MCF 10A (cell line): ENCODE results near the gene MEP1A. TPM values are rescaled to one million over a fixed set of nuclear protein-coding genes. Genes with fewer than 3 reads are reported as not detected.

Experiments
- BruUV-seq: library from RNA; stranded (reverse); fragments of 400-500 nt; replicated peaks from 2 replicates; lab custom pipeline; 2021; lab: Mats Ljungman, UMichigan
- CTCF ChIA-PET: fragments of 300-600 bp; sonication (Branson Sonifier 250); formaldehyde crosslinking; extraction: SDS; loops from one replicate; lab custom pipeline; 2021; ENCODE audit warnings: antibody characterized with exemption, inconsistent platforms; lab: Yijun Ruan, JAX
- POLR2A ChIA-PET: fragments of 300-600, 350-650 bp; sonication (Branson Sonifier 250); formaldehyde crosslinking; extraction: SDS; loops from one replicate; lab custom pipeline; 2020; ENCODE audit warnings: antibody characterized with exemption, inconsistent platforms; lab: Yijun Ruan, JAX
- DNase-seq: peaks from one replicate; pipeline ENCODE4 v3.0.0-alpha.2; 2018; ENCODE audit not compliant: unreplicated experiment
- H3K27ac Mint-ChIP-seq: one replicate; pipeline ENCODE4 v1.8.0; 2022; ENCODE audit warnings: mild to moderate bottlenecking, low read depth, mixed read lengths; ENCODE audit not compliant: unreplicated experiment
- H3K27me3 Mint-ChIP-seq: one replicate; pipeline ENCODE4 v1.8.0; 2022; ENCODE audit warnings: mixed read lengths; ENCODE audit not compliant: insufficient read depth, unreplicated experiment
- H3K36me3 Mint-ChIP-seq: one replicate; pipeline ENCODE4 v1.8.0; 2022; ENCODE audit warnings: mild to moderate bottlenecking, moderate library complexity, mixed read lengths; ENCODE audit not compliant: insufficient read depth, unreplicated experiment
- H3K4me1 Mint-ChIP-seq: one replicate; pipeline ENCODE4 v1.8.0; 2022; ENCODE audit warnings: mixed read lengths; ENCODE audit not compliant: insufficient read depth, unreplicated experiment
- H3K4me3 Mint-ChIP-seq: one replicate; pipeline ENCODE4 v1.8.0; 2022; ENCODE audit warnings: mild to moderate bottlenecking, moderate library complexity, mixed read lengths; ENCODE audit not compliant: unreplicated experiment
- H3K9me3 Mint-ChIP-seq: one replicate; pipeline ENCODE4 v1.8.0; 2022; ENCODE audit warnings: mixed read lengths; ENCODE audit not compliant: unreplicated experiment
- CTCF ChIP-seq: fragments of 200-600 bp; IDR thresholded peaks from one replicate; pipeline ENCODE4 v1.8.0; 2022; ENCODE audit warnings: antibody characterized with exemption, mild to moderate bottlenecking; ENCODE audit not compliant: unreplicated experiment
- intact Hi-C: fragments of 100-400 bp; cut with micrococcal nuclease; formaldehyde crosslinking; loops from 2 replicates; pipeline ENCODE4 v1.14.1; 2022
- total RNA-seq: library from RNA; stranded (reverse); gene quantifications from 2 replicates; pipeline ENCODE4 v1.2.3, GENCODE V29; 2022

MEP1A gene
- total RNA-seq, 1 experiment from 2014 or later: not detected

- CTCF ChIA-PET: interaction anchor here (1.1 kb wide), 1 partner anchor 124 kb away, joined by 3 read pairs; no protein-coding TSS in a partner anchor
- peak; percentile 23 for DNase-seq
- Mint-ChIP-seq H3K4me3 (no peak overlapping the region), H3K36me3 (no peaks in the 10 kb centered on the region), H3K4me1 (no peaks in the 10 kb centered on the region), H3K9me3 (no peaks in the 10 kb centered on the region), H3K27ac (no peak overlapping the region), H3K27me3 (no peaks in the 10 kb centered on the region)
- intact Hi-C loops: no loop called here
- no TSS peak for BruUV-seq
- TF ChIP-seq CTCF: no peak
- POLR2A ChIA-PET: interaction anchor here (0.6 to 1.1 kb wide), 2 partner anchors 9 to 134 kb away, joined by 3 to 4 read pairs; no protein-coding TSS in a partner anchor
These were observed 74.2 kb downstream of the MEP1A start for GRCh38 chr6:46867411-46867810.

- ChIA-PET POLR2A (interaction anchor here (0.6 to 1.5 kb wide), 5 partner anchors 8 to 110 kb away, joined by 3 to 4 read pairs (median 4); no protein-coding TSS in a partner anchor), CTCF (interaction anchor here (0.6 to 1.2 kb wide), 2 partner anchors 27 to 160 kb away, joined by 3 to 5 read pairs; no protein-coding TSS in a partner anchor)
- Mint-ChIP-seq H3K4me1 (peaks cover 6% of the 10 kb centered on the region), H3K9me3 (no peaks in the 10 kb centered on the region), H3K4me3 (no peak overlapping the region), H3K27ac (no peak overlapping the region), H3K36me3 (no peaks in the 10 kb centered on the region), H3K27me3 (no peaks in the 10 kb centered on the region)
- intact Hi-C loops: no loop called here
- no peak for TF ChIP-seq CTCF
- DNase-seq: peak; percentile 96
- no TSS peak for BruUV-seq
These were observed 82.9 kb downstream of the MEP1A start for GRCh38 chr6:46876126-46876525.

- no TSS peak for BruUV-seq
- Mint-ChIP-seq H3K27ac (no peak overlapping the region), H3K9me3 (no peaks in the 10 kb centered on the region), H3K36me3 (no peaks in the 10 kb centered on the region), H3K4me3 (no peak overlapping the region), H3K4me1 (peaks cover 6% of the 10 kb centered on the region), H3K27me3 (no peaks in the 10 kb centered on the region)
- ChIA-PET CTCF (interaction anchor here (1.2 kb wide), 1 partner anchor 45 kb away, joined by 4 read pairs; no protein-coding TSS in a partner anchor), POLR2A (no interaction called here)
- intact Hi-C loops: no loop called here
- TF ChIP-seq CTCF: no peak
- DNase-seq: no peak
These were observed 85.8 kb downstream of the MEP1A start for GRCh38 chr6:46879003-46879402.

GRCh38 chr6:46882645-46883044 is 89.5 kb downstream of the MEP1A start:
- H3K9me3 Mint-ChIP-seq: no peaks in the 10 kb centered on the region
- intact Hi-C loops: no loop called here

More at GRCh38 chr6:46882645-46883044, 89.5 kb downstream of the MEP1A start:
- Mint-ChIP-seq H3K36me3 (no peaks in the 10 kb centered on the region), H3K27me3 (no peaks in the 10 kb centered on the region), H3K4me3 (no peak overlapping the region), H3K27ac (no peak overlapping the region), H3K4me1 (no peaks in the 10 kb centered on the region)
- no TSS peak for BruUV-seq
- CTCF ChIA-PET: no interaction called here
- no peak for DNase-seq
- POLR2A ChIA-PET: no interaction called here
- TF ChIP-seq CTCF: no peak
